Transverse colon (tissue), 3 donors: ENCODE results near the gene SHOC1.

Experiments used
- CTCF ChIP-seq, 5 experiments: fragments of 200-600 bp in 3 of 5; fragments of 450-650 bp in 2 of 5; sonication (generic) in 3 of 5; IDR thresholded peaks; 1 replicate in 2 of 5; 2 replicates in 3 of 5; pipeline ENCODE4 v1.5.1; 2016 to 2017; ENCODE audit warnings: antibody characterized with exemption in 5 of 5, inconsistent platforms in 3 of 5, mild to moderate bottlenecking in 2 of 5, moderate library complexity in 1 of 5
- POLR2A ChIP-seq: fragments of 450-650 bp; IDR thresholded peaks from one replicate; pipeline ENCODE4 v1.6.1; 2016; ENCODE audit warnings: antibody characterized with exemption, mild to moderate bottlenecking, moderate library complexity

GRCh38 chr9:111804636-111805035, 9.9 kb upstream of the SHOC1 start:
- TF ChIP-seq CTCF (IDR thresholded peaks at IDR 0.05) (no peak), POLR2A (no peak)
